CD4-positive, alpha-beta memory T cell (primary cell): ENCODE measurements around the gene CAMK4. TPM values are rescaled to one million over a fixed set of nuclear protein-coding genes. Genes with fewer than 3 reads are reported as not detected.

Experiments used
- CTCF ChIA-PET: fragments of 350-600 bp; sonication (Branson Sonifier 250); formaldehyde crosslinking; loops from one replicate; lab custom pipeline; 2021; ENCODE audit warnings: inconsistent platforms; ENCODE audit not compliant: partially characterized antibody; lab: Charles Lee
- POLR2A ChIA-PET: fragments of 350-600 bp; sonication (Branson Sonifier 250); formaldehyde crosslinking; loops from one replicate; lab custom pipeline; 2021; ENCODE audit not compliant: partially characterized antibody; lab: Charles Lee
- DNase-seq, 5 donors: peaks; one replicate each; pipeline versions ENCODE4 v3.0.0 to v3.0.0-alpha.2; 2020 to 2022; ENCODE audit warnings: mixed read lengths in 1 of 5
- H3K27ac ChIP-seq: one replicate; pipeline ENCODE4 v1.7.0; 2013; ENCODE audit warnings: low read depth, low read length
- H3K27me3 ChIP-seq: 2 replicates; pipeline ENCODE4 v1.7.0; 2013; ENCODE audit warnings: mild to moderate bottlenecking, low read length, moderate library complexity; ENCODE audit not compliant: insufficient read depth
- H3K36me3 ChIP-seq: 2 replicates; pipeline ENCODE4 v1.7.0; 2013; ENCODE audit warnings: mild to moderate bottlenecking, low read length, moderate library complexity; ENCODE audit not compliant: insufficient read depth
- H3K4me1 ChIP-seq: 2 replicates; pipeline ENCODE4 v1.7.0; 2013; ENCODE audit warnings: mild to moderate bottlenecking, low read length, moderate library complexity; ENCODE audit not compliant: insufficient read depth
- H3K4me3 ChIP-seq, 2 donors: one replicate each; pipeline ENCODE4 v1.7.0; 2013; ENCODE audit warnings: low read length in 2 of 2, mild to moderate bottlenecking in 1 of 2
- H3K9me3 ChIP-seq, 2 donors: one replicate each; pipeline ENCODE4 v1.7.0; 2013; ENCODE audit warnings: low read length in 2 of 2, control low read depth in 1 of 2; ENCODE audit not compliant: control insufficient read depth in 1 of 2
- H3K27ac Mint-ChIP-seq, 7 donors: one replicate each; pipeline ENCODE4 v1.8.0; 2020 to 2021; ENCODE audit warnings: mixed read lengths in 7 of 7, mild to moderate bottlenecking in 6 of 7, inconsistent platforms in 3 of 7, moderate library complexity in 3 of 7
- H3K27me3 Mint-ChIP-seq, 2 donors: one replicate each; pipeline ENCODE4 v1.8.0; 2020 to 2021; ENCODE audit warnings: mixed read lengths in 2 of 2
- H3K36me3 Mint-ChIP-seq, 2 donors: one replicate each; pipeline ENCODE4 v1.8.0; 2020 to 2021; ENCODE audit warnings: mixed read lengths in 2 of 2, inconsistent platforms in 1 of 2, mild to moderate bottlenecking in 1 of 2
- H3K4me1 Mint-ChIP-seq, 4 donors: one replicate each; pipeline ENCODE4 v1.8.0; 2020 to 2021; ENCODE audit warnings: mixed read lengths in 4 of 4, mild to moderate bottlenecking in 1 of 4
- H3K4me3 Mint-ChIP-seq, 8 donors: one replicate each; pipeline ENCODE4 v1.8.0; 2020 to 2021; ENCODE audit warnings: mixed read lengths in 8 of 8, mild to moderate bottlenecking in 7 of 8, moderate library complexity in 6 of 8, inconsistent platforms in 3 of 8
- H3K9me3 Mint-ChIP-seq, 8 donors: one replicate each; pipeline ENCODE4 v1.8.0; 2020 to 2021; ENCODE audit warnings: mixed read lengths in 8 of 8, mild to moderate bottlenecking in 5 of 8, inconsistent platforms in 3 of 8, moderate library complexity in 1 of 8
- intact Hi-C: fragments of 100-400 bp; cut with micrococcal nuclease; formaldehyde crosslinking; loops from one replicate; pipeline ENCODE4 v1.15.1; 2023
- polyA plus RNA-seq, 2 donors: library from polyadenylated mRNA; unstranded; fragments of 300-500 nt; fragmentation: Illumina TruSeq; gene quantifications; one replicate each; pipeline ENCODE4 v1.2.3, GENCODE V29; 2021
- total RNA-seq, 2 experiments: library from RNA; stranded (reverse); gene quantifications; one replicate each; pipeline ENCODE4 v1.2.3, GENCODE V29; 2021

CAMK4 gene
- total and polyA plus RNA-seq, 4 experiments from 2014 or later, result 84.3 to 257 (median 165) TPM

GRCh38 chr5:111385051-111385450 lies 160.9 kb downstream of the CAMK4 start:
- no peak overlapping the region for H3K4me3 ChIP-seq
- Mint-ChIP-seq H3K27ac (peak overlapping the region in 1 of 7 donors; percentile 19), H3K36me3 (peaks cover 49 to 51% of the 10 kb centered on the region in 2 donors), H3K4me3 (no peak overlapping the region), H3K9me3 (peaks cover 0 to 2% (median 0%) of the 10 kb centered on the region in 8 donors), H3K4me1 (peaks cover 5 to 27% (median 17%) of the 10 kb centered on the region in 4 donors), H3K27me3 (no peaks in the 10 kb centered on the region)
- CTCF ChIA-PET, result no interaction called here
- intact Hi-C loops, result no loop called here
- no peaks in the 10 kb centered on the region for H3K9me3 ChIP-seq
- H3K4me1 ChIP-seq, result no peaks in the 10 kb centered on the region
- no peak for DNase-seq
- no peak overlapping the region for H3K27ac ChIP-seq
- no peaks in the 10 kb centered on the region for H3K27me3 ChIP-seq
- POLR2A ChIA-PET, result interaction anchor here (1.3 kb wide), 1 partner anchor 70 kb away, joined by 3 read pairs; no protein-coding TSS in a partner anchor
- H3K36me3 ChIP-seq, result peaks cover 15% of the 10 kb centered on the region

GRCh38 chr5:111385970-111386831 lies 162.0 kb downstream of the CAMK4 start:
- Mint-ChIP-seq H3K36me3 (peaks cover 50 to 53% of the 10 kb centered on the region in 2 donors), H3K27ac (peak overlapping the region in 2 of 7 donors; percentile 2 to 20), H3K4me1 (peaks cover 8 to 25% (median 19%) of the 10 kb centered on the region in 4 donors), H3K9me3 (peaks cover 0 to 5% (median 0%) of the 10 kb centered on the region in 8 donors), H3K27me3 (no peaks in the 10 kb centered on the region), H3K4me3 (no peak overlapping the region)
- intact Hi-C loops, result no loop called here
- Histone ChIP-seq H3K9me3 (no peaks in the 10 kb centered on the region), H3K36me3 (peaks cover 7% of the 10 kb centered on the region), H3K4me1 (no peaks in the 10 kb centered on the region), H3K27ac (no peak overlapping the region), H3K27me3 (no peaks in the 10 kb centered on the region), H3K4me3 (no peak overlapping the region)
- DNase-seq, result no peak
- POLR2A ChIA-PET, result interaction anchor here (1.3 kb wide), 1 partner anchor 71 kb away, joined by 3 read pairs; no protein-coding TSS in a partner anchor
- CTCF ChIA-PET, result no interaction called here

- intact Hi-C loops, result no loop called here
- peaks cover 48 to 55% of the 10 kb centered on the region in 2 donors for H3K36me3 Mint-ChIP-seq
- CTCF ChIA-PET, result no interaction called here
Observed at GRCh38 chr5:111386832-111387162, 162.6 kb downstream of the CAMK4 start.

DNA sequence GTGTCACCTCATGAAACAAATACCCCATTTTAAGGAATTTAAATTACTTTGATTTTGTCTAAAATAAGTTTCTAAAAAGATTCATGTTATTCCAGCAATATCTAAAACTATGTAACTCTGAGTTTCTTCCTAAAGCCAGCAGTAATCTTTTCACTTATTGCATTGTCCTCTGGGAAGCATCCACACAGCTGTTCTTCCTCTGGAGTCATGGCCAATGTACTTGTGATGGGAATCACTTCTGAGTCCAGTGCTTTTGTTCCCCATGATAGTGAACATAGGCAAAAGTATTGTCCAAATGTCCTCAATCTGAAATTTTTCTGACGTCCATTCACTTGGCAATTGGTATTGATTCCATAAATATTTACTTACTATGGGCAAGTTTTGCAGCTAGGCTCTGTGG lies 163.2 kb downstream of the CAMK4 start:
- no peak for DNase-seq
- peak overlapping the region in 1 of 7 donors; percentile 32 for H3K27ac Mint-ChIP-seq
- H3K4me3 ChIP-seq, result no peak overlapping the region
- peaks cover 0 to 5% (median 0%) of the 10 kb centered on the region in 8 donors for H3K9me3 Mint-ChIP-seq
- peaks cover 47 to 54% of the 10 kb centered on the region in 2 donors for H3K36me3 Mint-ChIP-seq
- ChIA-PET CTCF (interaction anchor here (1.0 kb wide), 1 partner anchor 9 kb away, joined by 3 read pairs; no protein-coding TSS in a partner anchor), POLR2A (no interaction called here)
- intact Hi-C loops, result no loop called here
- no peak overlapping the region for H3K4me3 Mint-ChIP-seq
- H3K27me3 ChIP-seq, result no peaks in the 10 kb centered on the region
- no peaks in the 10 kb centered on the region for H3K4me1 ChIP-seq
- no peaks in the 10 kb centered on the region for H3K9me3 ChIP-seq
- no peaks in the 10 kb centered on the region for H3K27me3 Mint-ChIP-seq
- H3K4me1 Mint-ChIP-seq, result peaks cover 5 to 24% (median 14%) of the 10 kb centered on the region in 4 donors
- no peak overlapping the region for H3K27ac ChIP-seq
- peaks cover 7% of the 10 kb centered on the region for H3K36me3 ChIP-seq

More at GRCh38 chr5:111386832-111387162, 162.6 kb downstream of the CAMK4 start:
- H3K4me1 ChIP-seq, result no peaks in the 10 kb centered on the region
- H3K27me3 Mint-ChIP-seq, result no peaks in the 10 kb centered on the region
- no peak overlapping the region for H3K4me3 ChIP-seq
- no peak overlapping the region for H3K27ac Mint-ChIP-seq
- peaks cover 9 to 22% (median 17%) of the 10 kb centered on the region in 4 donors for H3K4me1 Mint-ChIP-seq
- no peak for DNase-seq
- H3K9me3 Mint-ChIP-seq, result peaks cover 0 to 5% (median 0%) of the 10 kb centered on the region in 8 donors
- H3K9me3 ChIP-seq, result no peaks in the 10 kb centered on the region
- POLR2A ChIA-PET, result no interaction called here
- no peak overlapping the region for H3K4me3 Mint-ChIP-seq
- H3K27ac ChIP-seq, result no peak overlapping the region
- no peaks in the 10 kb centered on the region for H3K27me3 ChIP-seq
- peaks cover 7% of the 10 kb centered on the region for H3K36me3 ChIP-seq

GRCh38 chr5:111389390-111390082 lies 165.4 kb downstream of the CAMK4 start:
- H3K4me1 Mint-ChIP-seq, result peaks cover 5 to 32% (median 17%) of the 10 kb centered on the region in 4 donors
- DNase-seq, result no peak
- no peaks in the 10 kb centered on the region for H3K9me3 ChIP-seq
- no peak overlapping the region for H3K27ac ChIP-seq
- POLR2A ChIA-PET, result no interaction called here
- H3K27me3 Mint-ChIP-seq, result no peaks in the 10 kb centered on the region
- H3K4me3 ChIP-seq, result no peak overlapping the region
- H3K4me1 ChIP-seq, result no peaks in the 10 kb centered on the region
- H3K36me3 Mint-ChIP-seq, result peaks cover 51 to 62% of the 10 kb centered on the region in 2 donors
- peaks cover 0 to 5% (median 0%) of the 10 kb centered on the region in 8 donors for H3K9me3 Mint-ChIP-seq
- peaks cover 7% of the 10 kb centered on the region for H3K36me3 ChIP-seq
- CTCF ChIA-PET, result no interaction called here
- H3K27ac Mint-ChIP-seq, result peak overlapping the region in 1 of 7 donors; percentile 34
- intact Hi-C loops, result no loop called here
- no peak overlapping the region for H3K4me3 Mint-ChIP-seq
- H3K27me3 ChIP-seq, result no peaks in the 10 kb centered on the region

DNA sequence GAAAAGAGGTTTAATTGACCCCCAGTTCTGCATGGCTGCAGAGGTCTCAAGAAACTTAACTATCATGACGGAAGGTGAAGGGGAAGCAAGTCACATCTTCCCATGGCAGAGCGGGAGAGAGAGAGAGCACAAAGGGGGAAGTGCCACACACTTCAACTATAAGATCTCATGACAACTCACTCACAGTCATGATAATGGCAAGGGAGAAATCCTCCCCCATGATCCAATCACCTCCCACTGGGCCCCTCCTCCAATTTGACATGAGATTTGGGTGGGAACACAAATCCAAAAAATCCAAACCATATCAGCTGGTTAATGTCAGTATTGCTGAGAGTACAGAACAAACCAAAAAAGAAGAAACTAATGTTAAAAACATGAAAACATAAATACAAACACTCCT lies 168.0 kb downstream of the CAMK4 start:
- H3K27ac ChIP-seq, result no peak overlapping the region
- H3K27me3 ChIP-seq, result no peaks in the 10 kb centered on the region
- Mint-ChIP-seq H3K4me1 (peaks cover 7 to 28% (median 14%) of the 10 kb centered on the region in 4 donors), H3K27me3 (no peaks in the 10 kb centered on the region), H3K4me3 (no peak overlapping the region), H3K9me3 (peaks cover 0 to 3% (median 0%) of the 10 kb centered on the region in 8 donors), H3K27ac (no peak overlapping the region), H3K36me3 (peaks cover 50 to 55% of the 10 kb centered on the region in 2 donors)
- intact Hi-C loops, result no loop called here
- no peak for DNase-seq
- H3K9me3 ChIP-seq, result no peaks in the 10 kb centered on the region
- POLR2A ChIA-PET, result no interaction called here
- CTCF ChIA-PET, result no interaction called here
- H3K4me3 ChIP-seq, result no peak overlapping the region
- no peaks in the 10 kb centered on the region for H3K4me1 ChIP-seq
- peaks cover 7% of the 10 kb centered on the region for H3K36me3 ChIP-seq

GRCh38 chr5:111394586-111394985 lies 170.4 kb downstream of the CAMK4 start:
- Histone ChIP-seq H3K27ac (no peak overlapping the region), H3K4me1 (no peaks in the 10 kb centered on the region), H3K27me3 (no peaks in the 10 kb centered on the region), H3K4me3 (no peak overlapping the region), H3K36me3 (peaks cover 4% of the 10 kb centered on the region), H3K9me3 (no peaks in the 10 kb centered on the region)
- H3K27me3 Mint-ChIP-seq, result no peaks in the 10 kb centered on the region
- DNase-seq, result no peak
- peaks cover 57 to 59% of the 10 kb centered on the region in 2 donors for H3K36me3 Mint-ChIP-seq
- CTCF ChIA-PET, result no interaction called here
- intact Hi-C loops, result no loop called here
- no peak overlapping the region for H3K4me3 Mint-ChIP-seq
- no peak overlapping the region for H3K27ac Mint-ChIP-seq
- H3K9me3 Mint-ChIP-seq, result peaks cover 0 to 5% (median 0%) of the 10 kb centered on the region in 8 donors
- H3K4me1 Mint-ChIP-seq, result peaks cover 9 to 29% (median 24%) of the 10 kb centered on the region in 4 donors
- POLR2A ChIA-PET, result no interaction called here
